Thoracic aorta (tissue), 2 donors: Measurements from ENCODE around the gene SLC13A3. TPM values are rescaled to one million over a fixed set of nuclear protein-coding genes. Genes with fewer than 3 reads are reported as not detected.

Experiments used
- ATAC-seq: fragments of 150-250 bp; one replicate; pipeline ENCODE4 v1.8.0; 2017; ENCODE audit warnings: low read depth; ENCODE audit not compliant: insufficient number of reproducible peaks, low FRiP score
- DNase-seq: peaks from one replicate; pipeline ENCODE4 v3.0.0-alpha.2; 2020; ENCODE audit warnings: low spot score
- H3K27ac ChIP-seq, 2 donors: fragments of 200-600 bp; sonication (generic); 1 replicate in 1 of 2; 2 replicates in 1 of 2; pipeline ENCODE4 v1.5.1; 2016; ENCODE audit warnings: mild to moderate bottlenecking in 2 of 2, moderate library complexity in 2 of 2
- H3K27me3 ChIP-seq: fragments of 200-600 bp; sonication (generic); replicated peaks from 2 replicates; pipeline ENCODE4 v1.6.0; 2016; ENCODE audit warnings: mild to moderate bottlenecking; ENCODE audit not compliant: insufficient read depth
- H3K36me3 ChIP-seq: fragments of 200-600 bp; sonication (generic); one replicate; pipeline ENCODE4 v1.5.1; 2016
- H3K4me1 ChIP-seq, 2 donors: fragments of 200-600 bp; sonication (generic); 1 replicate in 1 of 2; 2 replicates in 1 of 2; pipeline versions ENCODE4 v1.5.1 to v1.6.0; 2016; ENCODE audit warnings: low read depth in 2 of 2, mild to moderate bottlenecking in 1 of 2; ENCODE audit not compliant: control insufficient read depth in 1 of 2
- H3K4me3 ChIP-seq: fragments of 200-600 bp; sonication (generic); 2 replicates; pipeline ENCODE4 v1.5.1; 2016; ENCODE audit warnings: mild to moderate bottlenecking
- H3K9me3 ChIP-seq: fragments of 200-600 bp; sonication (generic); 2 replicates; pipeline ENCODE4 v1.5.1; 2016
- total RNA-seq, 2 donors: library from RNA; depleted of rRNA; stranded (reverse); fragments of >200 nt; gene quantifications; one replicate each; pipeline versions ENCODE4 v1.1.0 to v1.2.3, GENCODE V29; 2016
- TF ChIP-seq, protein P1 (sequence below): fragments of 200-600 bp; sonication (generic); IDR thresholded peaks from one replicate; pipeline ENCODE4 v1.5.1; 2019; ENCODE audit warnings: antibody characterized with exemption

Gene SLC13A3
- total RNA-seq, 2 donors from 2014 or later: 3.2 to 4.9 TPM

DNA sequence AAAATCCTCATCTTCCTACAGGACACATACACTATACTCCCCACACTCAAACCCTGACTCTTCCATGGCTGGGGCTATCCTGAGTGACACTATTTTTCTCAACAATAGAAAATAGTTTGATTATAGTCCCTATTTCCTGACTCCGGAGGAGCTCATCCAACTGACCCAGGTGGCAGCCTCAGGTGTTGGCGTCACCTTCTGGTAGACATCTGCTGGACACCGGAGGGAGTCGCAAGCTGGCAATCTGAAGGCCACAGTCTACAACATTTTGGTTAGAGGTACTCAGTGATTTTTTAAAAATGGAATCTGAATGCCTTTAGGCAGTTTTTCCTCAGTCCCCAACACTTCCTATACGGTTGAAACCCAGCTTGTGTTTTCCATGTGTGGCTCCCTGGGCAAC lies 68.6 kb downstream of the SLC13A3 start:
- no peak overlapping the region for H3K4me3 ChIP-seq
- no peaks in the 10 kb centered on the region for H3K4me1 ChIP-seq
- ATAC-seq (no peak), DNase-seq (no peak)
- H3K27ac ChIP-seq: no peak overlapping the region
- no peaks in the 10 kb centered on the region for H3K9me3 ChIP-seq
- TF ChIP-seq, protein P1, sequence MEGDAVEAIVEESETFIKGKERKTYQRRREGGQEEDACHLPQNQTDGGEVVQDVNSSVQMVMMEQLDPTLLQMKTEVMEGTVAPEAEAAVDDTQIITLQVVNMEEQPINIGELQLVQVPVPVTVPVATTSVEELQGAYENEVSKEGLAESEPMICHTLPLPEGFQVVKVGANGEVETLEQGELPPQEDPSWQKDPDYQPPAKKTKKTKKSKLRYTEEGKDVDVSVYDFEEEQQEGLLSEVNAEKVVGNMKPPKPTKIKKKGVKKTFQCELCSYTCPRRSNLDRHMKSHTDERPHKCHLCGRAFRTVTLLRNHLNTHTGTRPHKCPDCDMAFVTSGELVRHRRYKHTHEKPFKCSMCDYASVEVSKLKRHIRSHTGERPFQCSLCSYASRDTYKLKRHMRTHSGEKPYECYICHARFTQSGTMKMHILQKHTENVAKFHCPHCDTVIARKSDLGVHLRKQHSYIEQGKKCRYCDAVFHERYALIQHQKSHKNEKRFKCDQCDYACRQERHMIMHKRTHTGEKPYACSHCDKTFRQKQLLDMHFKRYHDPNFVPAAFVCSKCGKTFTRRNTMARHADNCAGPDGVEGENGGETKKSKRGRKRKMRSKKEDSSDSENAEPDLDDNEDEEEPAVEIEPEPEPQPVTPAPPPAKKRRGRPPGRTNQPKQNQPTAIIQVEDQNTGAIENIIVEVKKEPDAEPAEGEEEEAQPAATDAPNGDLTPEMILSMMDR: no peak
- no peaks in the 10 kb centered on the region for H3K27me3 ChIP-seq
- no peaks in the 10 kb centered on the region for H3K36me3 ChIP-seq

DNA sequence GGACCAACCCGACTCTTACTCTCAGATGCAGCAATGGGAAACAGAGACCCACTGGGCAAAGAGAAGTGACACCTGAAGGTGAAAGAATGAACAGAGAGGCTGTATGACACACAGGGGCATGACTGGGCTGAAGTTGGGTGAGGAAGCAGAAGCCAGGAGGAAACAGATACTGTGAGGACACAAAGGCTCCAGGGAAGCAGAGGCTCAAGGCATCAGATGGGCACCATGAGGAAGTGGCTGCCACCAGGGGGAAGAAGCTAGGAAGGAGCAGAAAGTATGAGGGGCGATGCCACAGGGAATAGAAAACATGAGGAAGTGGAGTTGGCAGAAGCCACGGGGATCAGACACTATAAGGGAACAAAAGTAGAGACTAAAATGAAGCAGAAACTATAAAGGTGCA lies 69.9 kb downstream of the SLC13A3 start:
- TF ChIP-seq, protein P1: no peak
- no peak for DNase-seq
- no peaks in the 10 kb centered on the region for H3K36me3 ChIP-seq
- no peaks in the 10 kb centered on the region for H3K4me1 ChIP-seq
- no peak for ATAC-seq
- H3K9me3 ChIP-seq: no peaks in the 10 kb centered on the region
- no peak overlapping the region for H3K4me3 ChIP-seq
- H3K27ac ChIP-seq: no peak overlapping the region
- H3K27me3 ChIP-seq: no peaks in the 10 kb centered on the region

DNA sequence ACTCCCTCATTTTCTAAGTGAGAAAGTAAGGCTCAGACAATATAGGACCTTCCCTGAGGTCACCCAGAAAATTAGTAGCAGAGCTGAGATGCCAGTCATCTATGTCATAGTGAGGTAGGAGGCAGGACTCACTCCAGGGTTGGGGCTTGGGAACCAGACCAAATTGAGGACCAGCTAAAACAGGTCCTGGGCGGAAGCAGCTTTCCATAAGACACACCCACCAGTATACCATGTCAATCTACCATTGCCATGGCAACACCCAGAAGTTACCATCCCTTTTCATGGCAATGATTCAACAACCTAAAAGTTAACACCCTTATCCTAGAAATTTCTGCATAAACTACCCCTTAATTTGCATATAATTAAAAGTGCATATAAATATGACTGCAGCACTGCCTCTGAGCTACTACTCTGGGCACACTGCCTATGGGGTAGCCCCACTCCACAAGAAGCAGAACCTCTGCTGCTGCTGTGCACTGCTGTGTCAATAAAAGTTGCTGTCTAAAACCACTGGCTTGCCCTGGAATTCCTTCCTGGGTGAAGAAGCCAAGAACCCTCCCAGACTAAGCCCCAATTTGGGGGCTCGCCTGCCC lies 70.5 kb downstream of the SLC13A3 start:
- Histone ChIP-seq H3K27me3 (no peaks in the 10 kb centered on the region), H3K4me3 (no peak overlapping the region), H3K27ac (no peak overlapping the region), H3K36me3 (no peaks in the 10 kb centered on the region), H3K4me1 (no peaks in the 10 kb centered on the region), H3K9me3 (no peaks in the 10 kb centered on the region)
- ATAC-seq (no peak), DNase-seq (no peak)
- TF ChIP-seq, protein P1: no peak

DNA sequence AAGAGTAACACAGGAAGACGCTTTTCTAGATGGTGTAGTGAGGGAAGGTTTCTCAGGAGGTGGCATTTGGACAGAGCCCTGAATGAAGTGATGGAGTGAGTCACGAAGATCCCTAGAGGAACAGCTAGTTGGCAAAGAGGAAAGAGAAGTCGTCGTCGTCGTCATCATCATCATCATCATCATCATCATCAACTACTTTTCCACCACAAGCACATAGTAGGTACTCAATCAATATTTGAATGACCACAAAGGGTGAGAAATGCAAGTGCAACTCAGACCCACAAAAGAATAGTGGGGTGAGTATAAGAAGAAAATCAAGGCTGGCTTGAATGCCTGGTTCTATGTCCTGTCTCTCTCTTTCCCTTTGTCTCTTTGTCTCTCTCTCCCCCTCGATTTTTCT lies 72.5 kb downstream of the SLC13A3 start:
- H3K27ac ChIP-seq: no peak overlapping the region
- no peak for DNase-seq
- no peaks in the 10 kb centered on the region for H3K4me1 ChIP-seq
- H3K4me3 ChIP-seq: no peak overlapping the region
- H3K36me3 ChIP-seq: no peaks in the 10 kb centered on the region
- no peaks in the 10 kb centered on the region for H3K27me3 ChIP-seq
- no peaks in the 10 kb centered on the region for H3K9me3 ChIP-seq
- ATAC-seq: no peak
- TF ChIP-seq, protein P1: no peak

DNA sequence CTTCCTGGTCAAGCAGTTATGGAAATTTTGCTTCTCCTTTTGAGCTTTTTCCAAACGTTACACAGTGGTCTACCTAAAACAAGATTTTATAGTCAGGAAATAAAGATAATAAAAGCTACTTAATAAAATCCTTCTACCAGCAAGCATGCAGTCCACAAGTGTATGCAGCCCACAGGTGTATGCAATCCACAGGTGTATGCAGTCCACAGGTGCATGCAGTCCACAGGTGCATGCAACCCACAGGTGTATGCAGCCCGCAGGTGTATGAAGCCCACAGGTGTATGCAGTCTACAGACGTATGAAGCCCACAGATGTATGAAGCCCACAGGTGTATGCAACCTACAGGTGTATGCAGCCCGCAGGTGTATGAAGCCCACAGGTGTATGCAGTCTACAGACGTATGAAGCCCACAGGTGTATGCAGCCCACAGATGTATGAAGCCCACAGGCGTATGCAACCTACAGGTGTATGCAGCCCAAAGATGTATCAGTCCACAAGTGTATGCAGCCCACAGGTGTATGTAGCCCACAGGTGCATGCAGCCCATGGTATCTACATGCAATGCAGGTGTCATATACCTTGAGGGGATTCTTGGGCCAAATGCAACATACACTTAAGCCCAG lies 74.4 kb downstream of the SLC13A3 start:
- ATAC-seq (no peak), DNase-seq (no peak)
- TF ChIP-seq, protein P1: no peak
- Histone ChIP-seq H3K27ac (no peak overlapping the region), H3K4me3 (no peak overlapping the region), H3K36me3 (no peaks in the 10 kb centered on the region), H3K4me1 (peaks cover 0 to 4% of the 10 kb centered on the region in 2 donors), H3K9me3 (no peaks in the 10 kb centered on the region), H3K27me3 (no peaks in the 10 kb centered on the region)
